ENCODE results near the gene SPATA12.
A peak's percentile ranks its signal among the peaks of the same experiment; 100 is the strongest.

Gene SPATA12

DNA sequence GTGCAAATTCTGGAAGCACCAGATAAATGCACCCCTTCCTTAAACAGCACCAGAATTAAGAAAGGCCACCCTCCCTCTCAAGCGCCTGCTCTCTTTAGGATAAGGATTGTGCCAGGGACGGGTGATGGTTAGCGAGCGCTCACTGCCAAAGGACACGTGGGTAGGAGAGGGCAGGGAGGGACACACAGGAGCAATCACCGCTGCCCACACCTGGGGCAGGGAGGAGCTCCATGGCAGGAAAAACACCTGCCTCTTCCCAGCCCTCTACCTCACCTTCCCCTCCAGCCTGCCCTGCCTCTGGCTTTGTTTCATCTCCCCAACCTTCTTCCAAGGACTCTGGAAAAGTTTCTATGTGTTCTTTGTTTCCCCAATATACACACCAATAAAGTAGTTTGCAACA lies 7.3 kb upstream of the SPATA12 start:
- Mint-ChIP-seq H3K27ac (peak overlapping the region in 2 of 3 experiments; percentile 22 to 28), H3K4me3 (no peak overlapping the region), H3K4me1 (peaks cover 22% of the 10 kb centered on the region), H3K36me3 (ENCODE audit: low read depth) (peaks cover 3% of the 10 kb centered on the region), H3K9me3 (no peaks in the 10 kb centered on the region), H3K27me3 (ENCODE audit: low read depth) (no peaks in the 10 kb centered on the region)
- TF ChIP-seq, protein P1, sequence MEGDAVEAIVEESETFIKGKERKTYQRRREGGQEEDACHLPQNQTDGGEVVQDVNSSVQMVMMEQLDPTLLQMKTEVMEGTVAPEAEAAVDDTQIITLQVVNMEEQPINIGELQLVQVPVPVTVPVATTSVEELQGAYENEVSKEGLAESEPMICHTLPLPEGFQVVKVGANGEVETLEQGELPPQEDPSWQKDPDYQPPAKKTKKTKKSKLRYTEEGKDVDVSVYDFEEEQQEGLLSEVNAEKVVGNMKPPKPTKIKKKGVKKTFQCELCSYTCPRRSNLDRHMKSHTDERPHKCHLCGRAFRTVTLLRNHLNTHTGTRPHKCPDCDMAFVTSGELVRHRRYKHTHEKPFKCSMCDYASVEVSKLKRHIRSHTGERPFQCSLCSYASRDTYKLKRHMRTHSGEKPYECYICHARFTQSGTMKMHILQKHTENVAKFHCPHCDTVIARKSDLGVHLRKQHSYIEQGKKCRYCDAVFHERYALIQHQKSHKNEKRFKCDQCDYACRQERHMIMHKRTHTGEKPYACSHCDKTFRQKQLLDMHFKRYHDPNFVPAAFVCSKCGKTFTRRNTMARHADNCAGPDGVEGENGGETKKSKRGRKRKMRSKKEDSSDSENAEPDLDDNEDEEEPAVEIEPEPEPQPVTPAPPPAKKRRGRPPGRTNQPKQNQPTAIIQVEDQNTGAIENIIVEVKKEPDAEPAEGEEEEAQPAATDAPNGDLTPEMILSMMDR (IDR thresholded peaks at IDR 0.05; ENCODE audit: unreplicated experiment in 3 of 3), result no peak

DNA sequence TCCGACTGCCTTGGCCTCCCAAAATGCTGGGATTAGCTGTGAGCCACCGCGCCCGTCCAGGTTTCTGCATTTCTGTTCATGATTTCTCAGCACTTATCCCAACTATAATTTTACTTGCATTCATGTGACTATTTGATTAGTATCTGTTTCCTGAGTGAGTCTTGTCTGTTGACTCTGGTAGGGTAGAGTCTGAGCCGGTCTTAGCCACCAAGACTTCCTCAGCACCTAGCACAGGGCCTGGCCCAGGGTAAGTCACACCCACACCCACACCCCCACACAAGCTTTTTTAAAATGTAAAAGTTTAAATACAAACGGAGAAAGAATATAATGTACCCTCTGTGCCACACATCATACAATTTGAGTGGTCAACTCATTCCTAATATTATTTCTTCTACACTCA lies 3.1 kb upstream of the SPATA12 start:
- Mint-ChIP-seq H3K36me3 (ENCODE audit: low read depth) (peaks cover 3% of the 10 kb centered on the region), H3K9me3 (no peaks in the 10 kb centered on the region), H3K4me1 (peaks cover 10% of the 10 kb centered on the region), H3K27me3 (ENCODE audit: low read depth) (no peaks in the 10 kb centered on the region), H3K4me3 (no peak overlapping the region), H3K27ac (no peak overlapping the region)
- TF ChIP-seq, protein P1 (IDR thresholded peaks at IDR 0.05; ENCODE audit: unreplicated experiment in 3 of 3), result no peak

- Mint-ChIP-seq H3K9me3 (no peaks in the 10 kb centered on the region), H3K36me3 (ENCODE audit: low read depth) (peaks cover 3% of the 10 kb centered on the region), H3K27me3 (ENCODE audit: low read depth) (no peaks in the 10 kb centered on the region), H3K27ac (no peak overlapping the region), H3K4me3 (no peak overlapping the region), H3K4me1 (peaks cover 27% of the 10 kb centered on the region)
- TF ChIP-seq, protein P1 (IDR thresholded peaks at IDR 0.05; ENCODE audit: unreplicated experiment in 3 of 3), result no peak
Observed at GRCh38 chr3:57059411-57059810, 1.1 kb upstream of the SPATA12 start.

GRCh38 chr3:57061556-57061955 lies 1.1 kb downstream of the SPATA12 start:
- TF ChIP-seq, protein P1 (IDR thresholded peaks at IDR 0.05; ENCODE audit: unreplicated experiment in 3 of 3), result no peak
- Mint-ChIP-seq H3K4me1 (peaks cover 33% of the 10 kb centered on the region), H3K4me3 (no peak overlapping the region), H3K36me3 (ENCODE audit: low read depth) (peaks cover 3% of the 10 kb centered on the region), H3K9me3 (no peaks in the 10 kb centered on the region), H3K27me3 (ENCODE audit: low read depth) (no peaks in the 10 kb centered on the region), H3K27ac (peak overlapping the region in 2 of 3 experiments; percentile 13 to 38)

GRCh38 chr3:57062101-57062631 lies 1.7 kb downstream of the SPATA12 start:
- H3K27me3 Mint-ChIP-seq (ENCODE audit: low read depth), result no peaks in the 10 kb centered on the region
- H3K36me3 Mint-ChIP-seq (ENCODE audit: low read depth), result peaks cover 3% of the 10 kb centered on the region
- H3K4me1 Mint-ChIP-seq, result peaks cover 33% of the 10 kb centered on the region
- peak overlapping the region in 2 of 3 experiments; percentile 38 to 39 for H3K27ac Mint-ChIP-seq
- no peak overlapping the region for H3K4me3 Mint-ChIP-seq
- TF ChIP-seq, protein P1 (IDR thresholded peaks at IDR 0.05; ENCODE audit: unreplicated experiment in 3 of 3), result no peak
- H3K9me3 Mint-ChIP-seq, result no peaks in the 10 kb centered on the region

DNA sequence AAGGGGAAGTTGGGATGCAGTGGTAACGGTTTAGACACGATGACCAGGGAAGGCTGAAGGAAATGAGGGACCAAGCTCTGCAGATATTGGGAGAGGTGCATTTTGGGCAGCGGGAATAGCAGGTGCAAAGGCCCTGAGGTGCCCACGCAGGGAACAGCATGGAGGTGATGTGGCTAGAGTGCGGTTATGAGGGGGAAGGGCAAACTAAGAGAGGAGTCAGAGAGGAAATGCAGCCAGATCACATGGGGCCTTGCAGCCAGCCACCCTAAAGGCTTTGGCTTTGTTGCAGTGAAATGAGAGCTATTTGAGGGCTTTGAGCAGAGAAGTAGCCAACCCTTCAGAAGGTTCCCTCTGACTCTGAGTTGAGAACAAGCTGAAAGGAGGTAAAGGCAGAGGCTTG lies 2.6 kb downstream of the SPATA12 start:
- no peaks in the 10 kb centered on the region for H3K36me3 Mint-ChIP-seq (ENCODE audit: low read depth)
- TF ChIP-seq, protein P1 (IDR thresholded peaks at IDR 0.05; ENCODE audit: unreplicated experiment in 3 of 3), result no peak
- no peaks in the 10 kb centered on the region for H3K9me3 Mint-ChIP-seq
- H3K4me3 Mint-ChIP-seq, result no peak overlapping the region
- H3K27me3 Mint-ChIP-seq (ENCODE audit: low read depth), result no peaks in the 10 kb centered on the region
- peaks cover 34% of the 10 kb centered on the region for H3K4me1 Mint-ChIP-seq
- peak overlapping the region in 2 of 3 experiments; percentile 38 to 39 for H3K27ac Mint-ChIP-seq
